Activated naive CD8-positive, alpha-beta T cell treated with anti-CD3 and anti-CD28 coated beads, Interleukin-2, amount 50 U/mL, for 24 hours (primary cell): Measurements from ENCODE around the gene PDE6A.

Experiments used
- ATAC-seq: fragments of 150-1000 bp; cut with Tn5 transposase; one replicate; pipeline ENCODE4 v1.10.0; 2021
- DNase-seq: peaks from one replicate; pipeline ENCODE4 v3.0.0; 2021
- H3K27ac Mint-ChIP-seq: one replicate; pipeline ENCODE4 v1.8.0; 2021; ENCODE audit warnings: mild to moderate bottlenecking, mixed read lengths
- H3K27me3 Mint-ChIP-seq: one replicate; pipeline ENCODE4 v1.8.0; 2021; ENCODE audit warnings: mixed read lengths
- H3K36me3 Mint-ChIP-seq: one replicate; pipeline ENCODE4 v1.8.0; 2021; ENCODE audit warnings: low read depth, mixed read lengths
- H3K4me1 Mint-ChIP-seq: one replicate; pipeline ENCODE4 v1.8.0; 2021; ENCODE audit warnings: mixed read lengths
- H3K4me3 Mint-ChIP-seq: one replicate; pipeline ENCODE4 v1.8.0; 2021; ENCODE audit warnings: mild to moderate bottlenecking, moderate library complexity, mixed read lengths
- H3K9me3 Mint-ChIP-seq: one replicate; pipeline ENCODE4 v1.8.0; 2021; ENCODE audit warnings: mixed read lengths

Gene PDE6A

DNA sequence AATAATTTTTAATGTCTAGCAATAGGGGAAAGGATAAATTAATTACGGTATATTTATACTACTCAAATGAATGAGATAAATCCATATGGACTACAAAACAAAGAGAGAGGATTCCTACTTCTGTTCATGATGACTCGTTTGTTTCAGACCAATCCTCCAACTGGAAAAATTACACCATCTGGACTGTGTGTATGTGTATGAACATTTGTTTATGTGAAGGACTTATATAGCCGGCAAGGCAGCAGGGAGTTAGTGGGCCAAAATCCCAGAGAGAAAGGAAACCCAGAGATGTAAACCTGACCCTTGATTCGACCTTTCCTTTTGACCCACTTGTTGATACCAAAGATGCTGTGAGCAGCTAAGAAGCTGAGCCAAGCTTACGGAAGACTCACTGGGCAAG is 20.1 kb downstream of the PDE6A start:
- H3K4me1 Mint-ChIP-seq, result peaks cover 5% of the 10 kb centered on the region
- DNase-seq (no peak), ATAC-seq (no peak)
- H3K36me3 Mint-ChIP-seq, result no peaks in the 10 kb centered on the region
- no peak overlapping the region for H3K27ac Mint-ChIP-seq
- no peak overlapping the region for H3K4me3 Mint-ChIP-seq
- peaks cover 6% of the 10 kb centered on the region for H3K27me3 Mint-ChIP-seq
- H3K9me3 Mint-ChIP-seq, result no peaks in the 10 kb centered on the region

DNA sequence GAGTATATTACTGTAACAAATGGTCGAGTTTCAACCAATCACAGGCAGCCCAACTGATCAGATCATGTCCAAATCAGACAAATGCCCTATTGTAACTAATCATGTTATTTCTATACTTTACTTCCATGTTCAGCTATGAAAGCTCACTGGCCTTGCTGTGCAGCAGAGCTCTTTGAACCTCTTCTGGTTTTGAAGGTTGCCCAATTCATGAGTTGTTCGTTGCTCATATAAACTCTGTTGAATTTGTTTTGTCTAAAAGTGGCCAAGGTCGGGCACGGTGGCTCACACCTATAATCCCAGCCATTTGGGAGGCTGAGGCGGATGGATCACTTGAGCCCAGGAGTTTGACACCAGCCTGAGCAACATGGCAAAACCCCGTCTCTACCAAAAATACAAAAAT is 21.6 kb downstream of the PDE6A start:
- H3K27me3 Mint-ChIP-seq, result peaks cover 3% of the 10 kb centered on the region
- H3K27ac Mint-ChIP-seq, result no peak overlapping the region
- ATAC-seq, result no peak

DNA sequence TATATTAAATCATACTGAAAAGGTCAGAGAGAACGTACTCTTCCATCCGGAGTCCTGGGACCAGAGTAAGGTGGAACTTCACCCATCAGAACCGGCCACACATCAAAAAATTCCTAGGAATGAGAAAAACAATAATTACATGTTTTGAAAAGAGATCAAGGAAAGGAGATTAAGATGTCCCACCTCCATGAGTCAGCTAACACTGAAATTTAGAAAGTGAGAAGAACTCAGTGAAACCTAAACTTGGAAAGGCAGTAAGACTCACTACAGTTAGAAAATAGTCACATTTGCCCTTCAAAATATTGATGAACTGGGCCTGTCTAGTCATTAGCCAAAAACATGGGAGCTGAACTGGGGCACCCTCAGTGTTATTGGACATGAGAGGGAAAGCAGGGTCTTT is 23.0 kb downstream of the PDE6A start:
- ATAC-seq, result no peak
- no peaks in the 10 kb centered on the region for H3K36me3 Mint-ChIP-seq
- peaks cover 5% of the 10 kb centered on the region for H3K4me1 Mint-ChIP-seq
- no peaks in the 10 kb centered on the region for H3K9me3 Mint-ChIP-seq
- DNase-seq, result no peak
- no peak overlapping the region for H3K4me3 Mint-ChIP-seq
- H3K27me3 Mint-ChIP-seq, result peaks cover 5% of the 10 kb centered on the region
- no peak overlapping the region for H3K27ac Mint-ChIP-seq

More for the DNA sequence above, 21.6 kb downstream of the PDE6A start:
- Mint-ChIP-seq H3K9me3 (no peaks in the 10 kb centered on the region), H3K36me3 (no peaks in the 10 kb centered on the region), H3K4me3 (no peak overlapping the region), H3K4me1 (peaks cover 5% of the 10 kb centered on the region)
- DNase-seq, result no peak

DNA sequence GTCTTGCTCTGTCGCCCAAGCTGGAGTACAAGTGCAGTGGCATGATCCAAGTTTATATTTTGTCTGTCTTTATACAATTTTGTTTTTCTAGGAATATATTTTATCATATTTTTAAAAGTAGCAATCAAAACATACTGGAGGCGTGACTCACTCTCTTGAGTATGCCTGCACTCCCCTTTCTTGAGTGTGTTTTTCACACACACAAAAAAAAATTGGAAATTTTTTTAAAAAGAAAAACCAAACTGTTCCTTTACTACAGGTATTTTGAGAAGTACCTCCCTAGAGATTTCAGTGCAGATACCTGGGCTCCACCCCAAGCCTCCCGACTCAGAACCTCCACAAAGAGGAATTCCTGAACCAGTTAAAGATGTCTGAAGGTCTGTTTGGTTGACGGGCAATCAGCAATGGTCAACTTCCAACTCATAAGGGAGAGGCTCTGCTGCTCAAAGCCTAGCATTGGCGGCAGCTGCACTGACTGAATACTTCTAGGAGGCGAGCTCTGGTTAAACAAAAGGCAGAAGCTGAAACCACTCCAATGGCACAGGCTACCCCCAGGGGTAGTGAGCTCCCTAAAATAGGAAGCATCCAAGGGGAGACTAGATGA is 27.4 kb downstream of the PDE6A start:
- no peaks in the 10 kb centered on the region for H3K9me3 Mint-ChIP-seq
- no peak overlapping the region for H3K27ac Mint-ChIP-seq
- peaks cover 5% of the 10 kb centered on the region for H3K4me1 Mint-ChIP-seq

DNA sequence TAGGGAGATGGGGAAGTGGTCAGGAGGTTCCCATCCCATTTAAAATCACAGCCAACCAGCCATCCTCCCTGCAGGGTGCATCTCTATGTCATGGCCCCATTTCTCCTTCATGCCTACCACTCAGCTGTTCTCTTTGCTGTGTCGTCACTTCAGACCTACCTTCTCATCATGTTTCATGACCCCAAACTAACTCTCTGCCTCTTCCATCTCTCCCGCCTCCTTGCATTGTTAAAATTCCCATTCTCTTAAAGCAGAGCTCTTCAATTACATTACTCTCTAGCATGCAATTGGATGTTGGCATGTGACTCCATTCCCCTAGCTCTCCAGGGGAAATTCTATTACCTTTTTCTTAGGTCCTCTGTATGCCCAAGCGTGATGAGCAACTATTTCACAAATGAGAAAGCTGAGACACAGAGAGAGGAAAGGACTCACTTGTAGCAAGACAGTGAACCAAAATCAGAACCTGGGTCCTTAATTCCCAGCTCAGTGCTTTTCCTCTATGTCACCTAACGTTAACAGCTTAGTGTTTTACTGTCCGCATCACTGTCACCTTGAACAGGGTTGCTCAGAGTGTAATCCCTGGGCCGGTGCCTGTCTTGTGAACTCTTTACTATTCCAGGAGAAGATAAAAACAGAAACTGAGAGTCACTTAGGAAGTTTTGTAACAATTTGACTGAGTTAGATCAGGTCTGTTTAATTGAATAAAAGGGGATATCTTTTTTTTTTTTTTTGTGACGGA is 28.1 kb downstream of the PDE6A start:
- no peak for ATAC-seq
- no peaks in the 10 kb centered on the region for H3K36me3 Mint-ChIP-seq
- peaks cover 5% of the 10 kb centered on the region for H3K27me3 Mint-ChIP-seq
- H3K27ac Mint-ChIP-seq, result no peak overlapping the region
- DNase-seq, result no peak
- H3K4me3 Mint-ChIP-seq, result no peak overlapping the region
- H3K9me3 Mint-ChIP-seq, result no peaks in the 10 kb centered on the region
- peaks cover 4% of the 10 kb centered on the region for H3K4me1 Mint-ChIP-seq

More for the DNA sequence above, 27.4 kb downstream of the PDE6A start:
- H3K36me3 Mint-ChIP-seq, result no peaks in the 10 kb centered on the region
- ATAC-seq (no peak), DNase-seq (no peak)
- H3K27me3 Mint-ChIP-seq, result peaks cover 5% of the 10 kb centered on the region
- H3K4me3 Mint-ChIP-seq, result no peak overlapping the region

DNA sequence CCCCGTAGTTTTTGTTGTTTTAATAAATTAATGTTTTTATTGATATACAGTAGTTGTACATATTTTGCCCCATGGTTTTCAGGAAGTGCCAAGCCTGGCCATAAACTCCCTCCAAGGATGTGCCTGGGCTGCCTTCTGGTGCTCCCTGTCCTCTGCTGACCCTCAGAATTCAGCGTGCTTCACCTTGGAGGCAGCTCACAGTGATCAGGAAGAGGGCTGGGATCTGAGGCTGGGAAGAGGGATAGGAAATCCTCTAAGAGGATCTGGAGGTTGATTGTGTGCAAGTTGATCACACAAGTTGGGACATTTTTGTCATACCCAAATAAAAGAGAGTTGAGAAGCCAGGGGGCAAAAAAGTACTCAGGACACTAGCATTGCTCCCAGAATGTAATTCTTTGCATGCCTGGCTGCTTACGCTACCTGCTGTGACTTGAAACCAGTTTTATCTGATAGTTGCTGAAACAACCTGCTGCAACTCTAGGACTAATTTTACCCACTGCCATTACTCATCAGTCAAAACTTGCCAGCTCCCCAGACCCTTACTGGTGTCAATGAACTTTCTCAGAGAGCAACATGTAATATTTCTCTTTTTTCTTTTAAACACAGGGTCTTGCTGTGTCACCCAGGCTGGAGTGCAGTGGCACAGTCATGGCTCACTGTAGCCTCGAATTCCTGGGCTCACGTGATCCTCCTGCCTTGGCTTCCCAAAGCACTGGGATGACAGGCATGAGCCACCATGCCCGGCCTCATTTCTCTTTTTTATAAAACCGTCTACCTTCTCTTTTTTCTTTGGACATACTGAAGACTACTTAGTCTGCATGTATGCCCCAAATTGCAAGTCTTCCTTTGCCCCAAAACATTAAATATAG is 29.0 kb downstream of the PDE6A start:
- Mint-ChIP-seq H3K4me1 (peaks cover under 1% of the 10 kb centered on the region), H3K27ac (no peak overlapping the region), H3K4me3 (no peak overlapping the region), H3K9me3 (no peaks in the 10 kb centered on the region), H3K36me3 (no peaks in the 10 kb centered on the region), H3K27me3 (peaks cover 6% of the 10 kb centered on the region)
- no peak for ATAC-seq
- no peak for DNase-seq

DNA sequence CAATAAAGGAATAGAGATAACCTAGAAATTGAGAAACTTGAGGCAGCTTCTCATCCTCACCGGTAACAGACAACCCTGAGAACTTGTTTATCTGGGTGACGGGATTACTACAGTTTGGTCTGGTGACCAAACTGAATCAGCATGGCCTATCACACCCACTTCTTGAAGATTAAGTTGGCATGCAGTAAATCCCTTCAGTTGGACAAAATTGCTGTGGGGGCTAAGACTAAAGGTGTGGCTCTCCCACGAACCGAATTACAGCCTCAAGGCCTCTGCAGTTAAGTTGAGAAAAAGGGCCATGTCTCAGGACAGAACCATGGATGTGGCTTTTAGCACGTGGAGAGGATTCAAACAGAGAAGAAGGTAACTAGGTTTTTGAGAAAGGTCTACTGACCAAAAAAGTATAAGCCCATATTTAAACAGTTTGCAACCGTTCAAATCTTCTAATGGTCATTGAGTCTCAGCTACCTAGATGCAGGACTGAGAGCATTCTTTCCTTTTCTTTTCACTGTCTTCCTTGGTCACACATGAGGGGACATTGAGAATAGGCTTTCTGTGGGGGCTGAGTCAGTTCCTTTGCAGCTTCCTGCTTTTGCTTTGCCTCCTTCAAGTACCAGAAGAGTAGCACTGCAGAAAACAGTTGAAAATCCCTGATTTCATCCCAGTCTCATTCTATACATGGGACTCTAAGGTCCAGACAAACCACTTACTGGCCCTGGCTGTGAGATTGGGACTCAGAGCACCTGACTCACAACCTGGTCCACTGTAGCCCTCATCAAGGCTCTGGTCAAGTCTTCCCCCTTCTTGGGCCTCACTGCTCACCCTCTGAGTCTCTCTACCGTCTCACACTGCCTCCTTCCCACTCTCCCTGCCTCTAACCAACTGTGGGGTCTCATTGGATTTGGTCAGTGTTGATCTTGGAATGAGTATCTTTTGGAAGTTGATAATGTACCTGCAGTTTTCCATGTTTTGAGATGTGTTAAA is 30.9 kb downstream of the PDE6A start:
- Mint-ChIP-seq H3K36me3 (no peaks in the 10 kb centered on the region), H3K27me3 (peaks cover 8% of the 10 kb centered on the region), H3K9me3 (no peaks in the 10 kb centered on the region), H3K4me1 (no peaks in the 10 kb centered on the region), H3K4me3 (no peak overlapping the region), H3K27ac (no peak overlapping the region)
- no peak for ATAC-seq
- no peak for DNase-seq

DNA sequence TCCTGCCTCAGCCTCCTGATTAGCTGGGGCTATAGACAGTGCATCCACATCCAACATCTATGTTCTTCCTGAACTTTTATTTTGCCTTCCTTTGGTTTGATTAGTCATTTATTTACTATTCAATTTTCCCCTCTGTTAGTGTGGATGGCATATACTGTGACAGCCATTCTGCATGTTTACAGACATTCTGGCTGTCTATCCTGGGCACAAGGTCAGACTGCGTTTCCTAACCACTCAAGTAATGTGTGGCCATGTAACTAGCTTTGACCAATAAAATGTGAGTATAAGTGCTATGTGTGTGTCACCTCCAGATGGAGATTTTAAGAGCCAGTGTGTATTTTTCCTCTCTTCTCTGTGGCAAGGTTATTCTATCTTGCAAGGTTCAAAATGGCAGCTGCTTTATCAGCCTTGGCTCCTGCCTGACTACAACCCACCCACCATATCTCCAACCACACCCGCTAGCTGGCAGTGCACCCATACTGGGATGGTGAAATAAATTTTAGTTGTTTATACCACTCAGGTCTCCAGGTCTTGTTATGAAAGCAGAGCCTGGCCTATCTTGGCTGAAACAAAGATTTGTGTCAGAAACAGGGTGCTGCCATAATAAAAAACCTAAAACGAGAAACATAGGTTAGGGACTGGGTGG is 32.2 kb downstream of the PDE6A start:
- Mint-ChIP-seq H3K4me1 (no peaks in the 10 kb centered on the region), H3K4me3 (no peak overlapping the region), H3K27ac (no peak overlapping the region), H3K36me3 (no peaks in the 10 kb centered on the region), H3K27me3 (peaks cover 8% of the 10 kb centered on the region), H3K9me3 (no peaks in the 10 kb centered on the region)
- ATAC-seq (no peak), DNase-seq (no peak)

DNA sequence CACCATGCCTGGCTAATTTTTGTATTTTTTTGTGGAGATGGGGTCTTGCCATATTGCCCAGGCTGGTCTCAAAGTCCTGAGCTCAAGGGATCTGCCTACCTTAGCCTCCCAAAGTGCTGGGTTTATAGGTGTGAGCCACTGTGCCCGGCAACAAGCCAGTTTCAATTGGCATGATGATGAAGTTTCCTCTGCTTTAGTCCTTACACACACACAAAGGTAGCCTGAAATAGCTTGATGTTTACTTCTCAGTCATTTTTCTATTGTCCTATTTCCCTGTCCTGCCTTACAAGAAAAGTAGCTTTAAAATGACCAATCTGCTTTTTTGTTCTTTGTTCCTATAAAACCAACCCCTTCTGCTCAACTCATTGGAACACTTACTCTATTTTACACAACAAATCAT is 33.6 kb downstream of the PDE6A start:
- ATAC-seq, result no peak
- Mint-ChIP-seq H3K36me3 (no peaks in the 10 kb centered on the region), H3K4me3 (no peak overlapping the region), H3K27me3 (peaks cover 9% of the 10 kb centered on the region), H3K4me1 (no peaks in the 10 kb centered on the region), H3K9me3 (no peaks in the 10 kb centered on the region), H3K27ac (no peak overlapping the region)
- no peak for DNase-seq

DNA sequence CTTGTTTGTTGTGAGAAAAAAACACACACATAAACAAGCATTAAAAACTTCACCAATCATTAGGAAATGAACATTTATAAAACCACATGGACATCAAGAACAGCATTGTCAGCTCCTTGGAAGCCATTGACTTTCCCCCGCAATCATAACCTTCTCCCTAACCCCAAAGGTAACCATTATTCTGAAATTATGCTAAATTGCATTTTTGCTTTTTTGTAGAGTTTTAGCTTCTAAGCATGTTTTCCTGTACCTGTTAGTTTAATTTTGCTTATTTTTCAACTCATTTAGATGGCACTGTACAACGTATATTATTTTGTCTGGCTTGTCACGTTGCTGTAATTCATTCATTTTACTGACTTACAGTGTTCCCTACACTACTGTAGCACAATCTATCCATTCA is 36.8 kb downstream of the PDE6A start:
- no peaks in the 10 kb centered on the region for H3K9me3 Mint-ChIP-seq
- H3K27me3 Mint-ChIP-seq, result peaks cover 16% of the 10 kb centered on the region
- no peak for ATAC-seq
- H3K36me3 Mint-ChIP-seq, result no peaks in the 10 kb centered on the region
- H3K4me3 Mint-ChIP-seq, result no peak overlapping the region
- H3K4me1 Mint-ChIP-seq, result peaks cover 5% of the 10 kb centered on the region
- no peak for DNase-seq
- no peak overlapping the region for H3K27ac Mint-ChIP-seq

DNA sequence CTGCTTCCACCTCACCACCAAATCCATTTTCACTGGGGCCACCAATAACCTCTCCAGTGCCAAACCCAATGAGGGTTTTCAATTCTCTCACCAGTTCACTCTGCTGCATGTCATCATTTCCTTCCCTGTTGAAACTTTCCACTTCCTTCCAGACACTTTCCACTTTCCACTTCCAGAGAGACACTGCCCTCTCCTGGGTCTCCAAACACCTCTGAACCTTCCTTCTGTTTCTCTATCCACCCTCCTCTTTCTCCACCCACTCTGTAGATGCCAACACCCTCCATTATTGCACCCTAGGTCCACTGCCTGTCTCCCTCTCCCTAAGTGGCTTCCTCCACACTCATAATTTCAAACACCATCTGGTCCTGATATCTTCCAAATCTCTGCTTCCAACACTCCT is 39.6 kb downstream of the PDE6A start:
- Mint-ChIP-seq H3K27me3 (peaks cover 14% of the 10 kb centered on the region), H3K4me1 (peaks cover 5% of the 10 kb centered on the region), H3K9me3 (no peaks in the 10 kb centered on the region), H3K27ac (no peak overlapping the region), H3K4me3 (no peak overlapping the region), H3K36me3 (no peaks in the 10 kb centered on the region)
- DNase-seq (no peak), ATAC-seq (no peak)

DNA sequence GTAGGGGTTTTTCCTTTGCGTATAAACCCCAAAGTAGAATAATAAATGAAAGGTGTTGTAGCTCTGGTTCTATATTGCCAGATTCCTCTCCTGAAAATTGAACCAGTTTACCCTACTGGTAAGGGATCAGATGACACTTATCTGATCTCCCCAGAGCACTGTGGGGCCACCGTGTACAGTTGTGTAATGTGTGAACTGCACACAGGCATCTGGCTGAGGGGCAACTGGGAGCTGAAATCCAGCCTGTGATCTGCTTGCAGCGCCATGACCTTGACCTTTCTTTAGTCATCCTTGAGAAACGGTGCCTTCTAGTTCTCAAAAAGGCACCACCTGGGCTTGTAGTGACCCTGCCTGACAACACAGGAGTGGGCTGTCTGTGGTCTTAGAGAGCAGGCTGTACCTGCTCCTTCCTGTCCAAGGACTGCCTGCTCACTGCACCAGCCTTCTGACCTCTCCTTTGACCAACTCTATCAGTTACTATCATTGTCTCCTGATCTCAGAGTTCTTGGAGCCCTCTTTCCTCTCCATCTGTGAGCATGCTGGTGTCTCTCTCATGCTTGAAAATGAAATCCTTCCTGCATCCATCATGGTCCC is 40.2 kb downstream of the PDE6A start:
- peaks cover 16% of the 10 kb centered on the region for H3K27me3 Mint-ChIP-seq
- no peaks in the 10 kb centered on the region for H3K9me3 Mint-ChIP-seq
- DNase-seq (no peak), ATAC-seq (no peak)
- H3K27ac Mint-ChIP-seq, result no peak overlapping the region
- peaks cover 5% of the 10 kb centered on the region for H3K4me1 Mint-ChIP-seq
- no peak overlapping the region for H3K4me3 Mint-ChIP-seq
- no peaks in the 10 kb centered on the region for H3K36me3 Mint-ChIP-seq

DNA sequence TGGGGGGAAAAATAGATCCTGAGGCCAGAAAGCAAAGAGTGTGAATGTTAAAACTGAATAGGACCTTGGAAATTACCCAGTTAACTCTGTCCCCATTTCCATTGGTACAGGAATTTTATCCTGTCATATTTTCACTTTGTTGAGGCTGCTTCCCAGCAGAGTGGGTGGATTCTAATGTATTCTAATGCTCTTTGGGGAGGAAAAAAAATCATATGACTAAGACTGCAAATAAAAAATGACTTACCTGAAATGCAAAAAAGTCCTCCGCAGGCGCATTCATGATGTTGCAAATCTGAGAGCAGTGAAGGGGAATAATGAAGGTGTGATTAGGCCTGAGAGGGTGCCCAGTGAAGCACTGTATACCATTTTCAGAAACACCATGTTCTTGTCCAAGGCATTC is 41.2 kb downstream of the PDE6A start:
- Mint-ChIP-seq H3K4me1 (peaks cover 5% of the 10 kb centered on the region), H3K27me3 (peaks cover 18% of the 10 kb centered on the region), H3K27ac (no peak overlapping the region), H3K9me3 (no peaks in the 10 kb centered on the region), H3K4me3 (no peak overlapping the region), H3K36me3 (no peaks in the 10 kb centered on the region)
- no peak for DNase-seq
- no peak for ATAC-seq
